ENCODE results near the gene OR4C13. TPM values are rescaled to one million over a fixed set of nuclear protein-coding genes. Genes with fewer than 3 reads are reported as not detected.
"Not testable (repeated sequence)": the region's sequence is repeated elsewhere in the genome, so short reads cannot be mapped to it uniquely, and the experiment has no call there.

Gene OR4C13
- not detected in 2 replicates for polyA plus RNA-seq (2012; rRNA removed)
- not detected in 2 replicates for polyA plus RNA-seq (2012; cell fraction: cytosol; rRNA removed)
- not detected in 2 replicates for polyA plus RNA-seq (2012; cell fraction: nucleus; rRNA removed)

DNA sequence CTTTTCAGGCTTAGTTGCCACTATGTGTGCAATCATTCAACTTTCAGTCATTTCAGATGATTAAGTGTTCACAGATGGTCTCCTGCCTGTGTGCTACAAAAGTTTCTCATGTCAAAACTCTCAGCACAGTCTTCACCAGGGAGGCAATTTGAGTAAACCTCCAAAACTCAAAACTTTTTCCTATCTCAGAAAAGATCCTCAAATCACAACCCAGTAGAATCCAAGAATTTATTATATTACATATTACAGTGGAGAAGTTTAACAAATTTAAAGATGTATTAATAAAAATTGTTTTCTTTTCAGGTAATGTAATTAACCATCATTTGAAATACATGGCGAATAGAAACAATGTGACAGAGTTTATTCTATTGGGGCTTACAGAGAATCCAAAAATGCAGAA is at the start of gene OR4C13:
OR4C13 (plus strand) TSS at position 301 of the 400 bp plus-strand sequence; CDS start at position 333, 32 bp downstream.
- Histone ChIP-seq H3K4me1 (ENCODE audit: control insufficient read depth in 1 of 2, insufficient read depth in 2 of 2, low read depth in 1 of 2, low read length in 1 of 2) (no peaks in the 10 kb centered on the region), H3K27me3 (ENCODE audit: insufficient read depth) (no peaks in the 10 kb centered on the region), H3F3A (replicated peaks; ENCODE audit: insufficient read depth) (no peaks in the 10 kb centered on the region), H3K27ac (ENCODE audit: low read depth in 2 of 2, low read length in 1 of 2) (no peak within 1 kb of the TSS), H3K9ac (no peak within 1 kb of the TSS), H3K79me2 (ENCODE audit: insufficient read depth) (no peaks in the 10 kb centered on the region), H3K4me3 (ENCODE audit: low read depth in 2 of 2, low read length in 1 of 2) (no peak within 1 kb of the TSS), H4K20me1 (ENCODE audit: insufficient read depth) (no peaks in the 10 kb centered on the region), H3K9me2 (no peaks in the 10 kb centered on the region), H3K9me3 (no peaks in the 10 kb centered on the region), H2AFZ (ENCODE audit: low read depth) (no peak within 1 kb of the TSS), H3K36me3 (replicated peaks in 1 of 2; ENCODE audit: control insufficient read depth in 1 of 2, insufficient read depth in 2 of 2, low read length in 1 of 2) (no peaks in the 10 kb centered on the region), H3K4me2 (no peak within 1 kb of the TSS)
- TF ChIP-seq MEF2A (IDR thresholded peaks at IDR 0.05; ENCODE audit: borderline replicate concordance, low read depth) = no peak
- no peak for TF ChIP-seq TEAD4 (IDR thresholded peaks at IDR 0.05; ENCODE audit: borderline replicate concordance, insufficient read depth)
- no peak for TF ChIP-seq EZH2phosphoT487 (IDR thresholded peaks at IDR 0.05; ENCODE audit: borderline replicate concordance, low read depth)
- TF ChIP-seq, protein P1, sequence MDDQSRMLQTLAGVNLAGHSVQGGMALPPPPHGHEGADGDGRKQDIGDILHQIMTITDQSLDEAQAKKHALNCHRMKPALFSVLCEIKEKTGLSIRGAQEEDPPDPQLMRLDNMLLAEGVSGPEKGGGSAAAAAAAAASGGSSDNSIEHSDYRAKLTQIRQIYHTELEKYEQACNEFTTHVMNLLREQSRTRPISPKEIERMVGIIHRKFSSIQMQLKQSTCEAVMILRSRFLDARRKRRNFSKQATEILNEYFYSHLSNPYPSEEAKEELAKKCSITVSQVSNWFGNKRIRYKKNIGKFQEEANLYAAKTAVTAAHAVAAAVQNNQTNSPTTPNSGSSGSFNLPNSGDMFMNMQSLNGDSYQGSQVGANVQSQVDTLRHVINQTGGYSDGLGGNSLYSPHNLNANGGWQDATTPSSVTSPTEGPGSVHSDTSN (IDR thresholded peaks at IDR 0.05) = no peak
- no peak for TF ChIP-seq CHD2 (IDR thresholded peaks at IDR 0.05; ENCODE audit: low read length, partially characterized antibody)
- no peak for TF ChIP-seq EP300 (IDR thresholded peaks at IDR 0.05; ENCODE audit: borderline replicate concordance in 1 of 2, low read depth in 1 of 2, low read length in 1 of 2)
- TF ChIP-seq, protein P2, sequence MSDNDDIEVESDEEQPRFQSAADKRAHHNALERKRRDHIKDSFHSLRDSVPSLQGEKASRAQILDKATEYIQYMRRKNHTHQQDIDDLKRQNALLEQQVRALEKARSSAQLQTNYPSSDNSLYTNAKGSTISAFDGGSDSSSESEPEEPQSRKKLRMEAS (IDR thresholded peaks at IDR 0.05; ENCODE audit: low read depth) = no peak
- no peak for TF ChIP-seq TAF1 (IDR thresholded peaks at IDR 0.05; ENCODE audit: borderline replicate concordance, low read depth, low read length)
- no peak for TF ChIP-seq MXI1 (IDR thresholded peaks at IDR 0.05; ENCODE audit: low read depth, low read length)
- no peak for TF ChIP-seq TCF12 (IDR thresholded peaks at IDR 0.05)
- no peak for TF ChIP-seq JUND (IDR thresholded peaks at IDR 0.05)
- TF ChIP-seq GATA2 (CRISPR knock-in tag; IDR thresholded peaks at IDR 0.05) = no peak
- no peak for TF ChIP-seq SIN3A (IDR thresholded peaks at IDR 0.05; ENCODE audit: borderline replicate concordance, low read depth, low read length)
- TF ChIP-seq, protein P3, sequence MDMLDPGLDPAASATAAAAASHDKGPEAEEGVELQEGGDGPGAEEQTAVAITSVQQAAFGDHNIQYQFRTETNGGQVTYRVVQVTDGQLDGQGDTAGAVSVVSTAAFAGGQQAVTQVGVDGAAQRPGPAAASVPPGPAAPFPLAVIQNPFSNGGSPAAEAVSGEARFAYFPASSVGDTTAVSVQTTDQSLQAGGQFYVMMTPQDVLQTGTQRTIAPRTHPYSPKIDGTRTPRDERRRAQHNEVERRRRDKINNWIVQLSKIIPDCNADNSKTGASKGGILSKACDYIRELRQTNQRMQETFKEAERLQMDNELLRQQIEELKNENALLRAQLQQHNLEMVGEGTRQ (IDR thresholded peaks at IDR 0.05; ENCODE audit: borderline replicate concordance, low read depth, low read length) = no peak
- TF ChIP-seq, protein P4, sequence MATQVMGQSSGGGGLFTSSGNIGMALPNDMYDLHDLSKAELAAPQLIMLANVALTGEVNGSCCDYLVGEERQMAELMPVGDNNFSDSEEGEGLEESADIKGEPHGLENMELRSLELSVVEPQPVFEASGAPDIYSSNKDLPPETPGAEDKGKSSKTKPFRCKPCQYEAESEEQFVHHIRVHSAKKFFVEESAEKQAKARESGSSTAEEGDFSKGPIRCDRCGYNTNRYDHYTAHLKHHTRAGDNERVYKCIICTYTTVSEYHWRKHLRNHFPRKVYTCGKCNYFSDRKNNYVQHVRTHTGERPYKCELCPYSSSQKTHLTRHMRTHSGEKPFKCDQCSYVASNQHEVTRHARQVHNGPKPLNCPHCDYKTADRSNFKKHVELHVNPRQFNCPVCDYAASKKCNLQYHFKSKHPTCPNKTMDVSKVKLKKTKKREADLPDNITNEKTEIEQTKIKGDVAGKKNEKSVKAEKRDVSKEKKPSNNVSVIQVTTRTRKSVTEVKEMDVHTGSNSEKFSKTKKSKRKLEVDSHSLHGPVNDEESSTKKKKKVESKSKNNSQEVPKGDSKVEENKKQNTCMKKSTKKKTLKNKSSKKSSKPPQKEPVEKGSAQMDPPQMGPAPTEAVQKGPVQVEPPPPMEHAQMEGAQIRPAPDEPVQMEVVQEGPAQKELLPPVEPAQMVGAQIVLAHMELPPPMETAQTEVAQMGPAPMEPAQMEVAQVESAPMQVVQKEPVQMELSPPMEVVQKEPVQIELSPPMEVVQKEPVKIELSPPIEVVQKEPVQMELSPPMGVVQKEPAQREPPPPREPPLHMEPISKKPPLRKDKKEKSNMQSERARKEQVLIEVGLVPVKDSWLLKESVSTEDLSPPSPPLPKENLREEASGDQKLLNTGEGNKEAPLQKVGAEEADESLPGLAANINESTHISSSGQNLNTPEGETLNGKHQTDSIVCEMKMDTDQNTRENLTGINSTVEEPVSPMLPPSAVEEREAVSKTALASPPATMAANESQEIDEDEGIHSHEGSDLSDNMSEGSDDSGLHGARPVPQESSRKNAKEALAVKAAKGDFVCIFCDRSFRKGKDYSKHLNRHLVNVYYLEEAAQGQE (IDR thresholded peaks at IDR 0.05; ENCODE audit: low read depth, low read length) = no peak
- no peak for DNase-seq
- ChIA-PET POLR2A (no interaction called here), CTCF (no interaction called here)
- 2% methylated on average over 1 of the region's 1 CpG for WGBS (ENCODE audit: low lambda C conversion rate)

DNA sequence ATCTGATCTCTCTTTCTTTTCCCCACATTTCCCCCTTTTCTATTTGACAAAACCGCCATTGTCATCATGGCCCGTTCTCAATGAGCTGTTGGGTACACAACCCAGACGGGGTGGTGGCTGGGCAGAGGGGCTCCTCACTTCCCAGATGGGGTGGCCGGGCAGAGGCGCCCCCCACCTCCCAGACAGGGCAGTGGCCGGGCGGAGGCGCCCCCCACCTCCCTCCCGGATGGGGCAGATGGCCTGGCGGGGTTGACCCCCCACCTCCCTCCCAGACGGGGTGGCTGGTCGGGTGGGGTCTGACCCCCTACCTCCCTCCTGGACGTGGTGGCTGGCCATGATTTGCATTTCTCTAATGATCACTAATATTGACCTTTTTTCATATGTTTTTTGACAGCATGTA is 40.7 kb upstream of the OR4C13 start:
- H3K27me3 ChIP-seq (ENCODE audit: insufficient read depth); H3F3A ChIP-seq (replicated peaks; ENCODE audit: insufficient read depth); H3K9ac ChIP-seq; H3K27ac ChIP-seq (ENCODE audit: low read depth in 2 of 2, low read length in 1 of 2); POLR2A ChIA-PET; H2AFZ ChIP-seq (ENCODE audit: low read depth); H3K36me3 ChIP-seq (replicated peaks in 1 of 2; ENCODE audit: control insufficient read depth in 1 of 2, insufficient read depth in 2 of 2, low read length in 1 of 2); H3K4me1 ChIP-seq (ENCODE audit: control insufficient read depth in 1 of 2, insufficient read depth in 2 of 2, low read depth in 1 of 2, low read length in 1 of 2); H3K4me2 ChIP-seq; H4K20me1 ChIP-seq (ENCODE audit: insufficient read depth); H3K4me3 ChIP-seq (ENCODE audit: low read depth in 2 of 2, low read length in 1 of 2); DNase-seq; H3K79me2 ChIP-seq (ENCODE audit: insufficient read depth); CTCF ChIA-PET; H3K9me3 ChIP-seq; H3K9me2 ChIP-seq: not testable (repeated sequence)
- 0% methylated on average over 5 of the region's 13 CpGs for WGBS (ENCODE audit: low lambda C conversion rate)

DNA sequence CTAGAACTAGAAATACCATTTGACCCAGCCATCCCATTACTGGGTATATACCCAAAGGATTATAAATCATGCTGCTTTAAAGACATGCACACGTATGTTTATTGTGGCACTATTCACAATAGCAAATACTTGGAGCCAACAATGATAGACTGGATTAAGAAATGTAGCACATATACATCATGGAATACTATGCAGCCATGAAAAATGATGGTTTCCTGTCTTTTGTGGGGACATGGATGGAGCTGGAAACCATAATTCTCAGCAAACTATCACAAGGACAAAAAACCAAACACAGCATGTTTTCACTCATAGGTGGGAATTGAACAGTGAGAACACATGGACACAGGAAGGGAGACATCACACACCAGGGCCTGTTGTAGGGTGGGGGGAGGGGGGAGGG is 3.5 kb upstream of the OR4C13 start:
- H3K4me3 ChIP-seq (ENCODE audit: low read depth in 2 of 2, low read length in 1 of 2); POLR2A ChIA-PET; H3K79me2 ChIP-seq (ENCODE audit: insufficient read depth); H3K4me1 ChIP-seq (ENCODE audit: control insufficient read depth in 1 of 2, insufficient read depth in 2 of 2, low read depth in 1 of 2, low read length in 1 of 2); H3K9me2 ChIP-seq; H3K36me3 ChIP-seq (replicated peaks in 1 of 2; ENCODE audit: control insufficient read depth in 1 of 2, insufficient read depth in 2 of 2, low read length in 1 of 2); H2AFZ ChIP-seq (ENCODE audit: low read depth); H3K4me2 ChIP-seq; CTCF ChIA-PET; H3K27ac ChIP-seq (ENCODE audit: low read depth in 2 of 2, low read length in 1 of 2); H3K27me3 ChIP-seq (ENCODE audit: insufficient read depth); DNase-seq; H3F3A ChIP-seq (replicated peaks; ENCODE audit: insufficient read depth); H4K20me1 ChIP-seq (ENCODE audit: insufficient read depth); H3K9ac ChIP-seq; H3K9me3 ChIP-seq: not testable (repeated sequence)
- WGBS (ENCODE audit: low lambda C conversion rate) = 0% methylated on average over 1 of the region's 1 CpG
